ENCODE measurements around the gene CCDC187. TPM values are rescaled to one million over a fixed set of nuclear protein-coding genes. Genes with fewer than 3 reads are reported as not detected.

Gene CCDC187
- total RNA-seq, 1 donor from 2014 or later = not detected

DNA sequence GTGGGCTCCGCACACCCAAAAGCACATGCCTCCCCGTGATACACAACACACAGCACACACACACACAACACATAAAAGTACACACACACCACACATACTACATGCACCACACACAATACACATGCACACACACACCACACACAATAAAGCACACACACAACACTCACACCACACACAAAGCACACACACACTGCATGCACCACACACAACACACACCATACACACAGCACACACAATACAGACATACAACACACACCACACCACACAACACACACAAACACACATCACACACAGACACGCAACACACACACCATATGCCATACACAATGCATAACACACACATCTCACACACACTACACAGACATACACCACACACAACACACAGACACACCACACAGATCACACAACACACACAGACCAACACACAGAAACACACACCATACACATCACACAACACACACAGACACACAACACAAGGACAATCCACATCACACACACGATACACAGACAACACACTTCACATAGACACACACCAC, 3.4 kb upstream of the CCDC187 start:
- Histone ChIP-seq H3K36me3 (no peaks in the 10 kb centered on the region), H3K9me3 (no peaks in the 10 kb centered on the region), H3K27ac (no peak overlapping the region), H3K4me3 (no peak overlapping the region), H3K4me1 (no peaks in the 10 kb centered on the region), H3K27me3 (no peaks in the 10 kb centered on the region)
- intact Hi-C loops (cut with DNase I) = no loop called here
- no peak for TF ChIP-seq POLR2AphosphoS5 (IDR thresholded peaks at IDR 0.05; ENCODE audit: insufficient read depth in 1 of 2, low read depth in 1 of 2)
- no peak for TF ChIP-seq POLR2A (IDR thresholded peaks at IDR 0.05)
- no peak for TF ChIP-seq CTCF (IDR thresholded peaks at IDR 0.05)
- DNase-seq (ENCODE audit: extremely low spot score in 2 of 2) = no peak

GRCh38 chr9:136306211-136307208, 2.6 kb upstream of the CCDC187 start:
- no peak overlapping the region for H3K4me3 ChIP-seq
- H3K36me3 ChIP-seq = no peaks in the 10 kb centered on the region
- no peaks in the 10 kb centered on the region for H3K27me3 ChIP-seq
- H3K9me3 ChIP-seq = no peaks in the 10 kb centered on the region
- DNase-seq (ENCODE audit: extremely low spot score in 2 of 2) = no peak
- H3K27ac ChIP-seq = no peak overlapping the region
- no peak for TF ChIP-seq CTCF (IDR thresholded peaks at IDR 0.05)
- TF ChIP-seq POLR2A (IDR thresholded peaks at IDR 0.05) = no peak
- no peak for TF ChIP-seq POLR2AphosphoS5 (IDR thresholded peaks at IDR 0.05; ENCODE audit: insufficient read depth in 1 of 2, low read depth in 1 of 2)
- H3K4me1 ChIP-seq = no peaks in the 10 kb centered on the region
- intact Hi-C loops (cut with DNase I) = no loop called here

GRCh38 chr9:136305804-136306203, 1.9 kb upstream of the CCDC187 start:
- Histone ChIP-seq H3K9me3 (no peaks in the 10 kb centered on the region), H3K27me3 (no peaks in the 10 kb centered on the region), H3K36me3 (no peaks in the 10 kb centered on the region), H3K27ac (no peak overlapping the region), H3K4me1 (no peaks in the 10 kb centered on the region), H3K4me3 (no peak overlapping the region)
- TF ChIP-seq POLR2AphosphoS5 (IDR thresholded peaks at IDR 0.05; ENCODE audit: insufficient read depth in 1 of 2, low read depth in 1 of 2) = no peak
- no peak for TF ChIP-seq POLR2A (IDR thresholded peaks at IDR 0.05)
- TF ChIP-seq CTCF (IDR thresholded peaks at IDR 0.05) = no peak
- intact Hi-C loops (cut with DNase I) = no loop called here
- DNase-seq (ENCODE audit: extremely low spot score in 2 of 2) = no peak

- TF ChIP-seq POLR2AphosphoS5 (IDR thresholded peaks at IDR 0.05; ENCODE audit: insufficient read depth in 1 of 2, low read depth in 1 of 2) (no peak), CTCF (IDR thresholded peaks at IDR 0.05) (no peak), POLR2A (IDR thresholded peaks at IDR 0.05) (no peak)
- intact Hi-C loops (cut with DNase I) = no loop called here
- H3K9me3 ChIP-seq = no peaks in the 10 kb centered on the region
- no peaks in the 10 kb centered on the region for H3K36me3 ChIP-seq
- no peak overlapping the region for H3K27ac ChIP-seq
- H3K4me3 ChIP-seq = no peak overlapping the region
- H3K4me1 ChIP-seq = no peaks in the 10 kb centered on the region
- H3K27me3 ChIP-seq = no peaks in the 10 kb centered on the region
- DNase-seq (ENCODE audit: extremely low spot score in 2 of 2) = no peak
These were observed 1.1 kb upstream of the CCDC187 start for GRCh38 chr9:136304981-136305380.

DNA sequence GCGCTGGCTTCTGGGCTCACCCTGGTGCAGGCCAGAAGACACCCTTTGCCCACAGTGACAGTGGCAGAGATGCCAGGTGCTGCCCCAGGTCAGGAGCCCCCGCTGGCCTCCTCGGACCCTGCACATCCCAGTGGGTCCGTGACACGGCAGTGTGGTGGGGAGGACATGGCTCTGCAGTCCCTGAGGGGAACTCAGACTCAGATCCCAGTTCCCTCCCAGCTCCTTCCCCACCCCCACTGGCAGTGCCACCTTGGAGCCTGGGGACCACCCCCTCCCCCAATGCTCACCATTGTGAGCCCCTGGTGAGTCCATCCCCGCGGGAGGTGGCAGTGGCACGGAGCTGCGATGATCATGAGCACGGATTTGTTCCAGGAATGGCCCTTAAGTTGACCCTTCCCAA, 562 bp upstream of the CCDC187 start:
- Histone ChIP-seq H3K36me3 (no peaks in the 10 kb centered on the region), H3K4me3 (no peak overlapping the region), H3K27ac (no peak overlapping the region), H3K4me1 (no peaks in the 10 kb centered on the region), H3K27me3 (no peaks in the 10 kb centered on the region), H3K9me3 (no peaks in the 10 kb centered on the region)
- TF ChIP-seq CTCF (IDR thresholded peaks at IDR 0.05) (no peak), POLR2A (IDR thresholded peaks at IDR 0.05) (no peak), POLR2AphosphoS5 (IDR thresholded peaks at IDR 0.05; ENCODE audit: insufficient read depth in 1 of 2, low read depth in 1 of 2) (no peak)
- intact Hi-C loops (cut with DNase I) = no loop called here
- no peak for DNase-seq (ENCODE audit: extremely low spot score in 2 of 2)
